Fibroblast of skin of back (primary cell): ENCODE measurements around the gene SRP72.

ENCODE experiments used
- DNase-seq: peaks from one replicate; pipeline ENCODE4 v3.0.0-alpha.2; 2013

Gene SRP72

GRCh38 chr4:56465599-56466295 lies 1.7 kb upstream of the SRP72 start:
- peak; percentile 15 for DNase-seq

GRCh38 chr4:56466296-56466761 lies 1.1 kb upstream of the SRP72 start:
- DNase-seq: peak; percentile 88

GRCh38 chr4:56466910-56467283 lies 520 bp upstream of the SRP72 start:
- no peak for DNase-seq

- no peak for DNase-seq
Measured at GRCh38 chr4:56468097-56468422, 643 bp downstream of the SRP72 start.

GRCh38 chr4:56469489-56470210 lies 2.2 kb downstream of the SRP72 start:
- DNase-seq: no peak

- DNase-seq: no peak
Measured at GRCh38 chr4:56475917-56476316, 8.5 kb downstream of the SRP72 start.

- no peak for DNase-seq
Measured at GRCh38 chr4:56477192-56477702, 9.8 kb downstream of the SRP72 start.

- DNase-seq: no peak
Measured at GRCh38 chr4:56480691-56481090, 13.3 kb downstream of the SRP72 start.

GRCh38 chr4:56496241-56496640 lies 28.8 kb downstream of the SRP72 start:
- no peak for DNase-seq

GRCh38 chr4:56505269-56506130 lies 38.1 kb downstream of the SRP72 start, which contains the start of gene ARL9:
ARL9 (plus strand) TSS chr4:56505791; CDS start chr4:56505863, 72 bp downstream.
- DNase-seq: peak; percentile 58

GRCh38 chr4:56511098-56511497 lies 43.7 kb downstream of the SRP72 start:
- DNase-seq: no peak

- DNase-seq: peak; percentile 17
Measured at GRCh38 chr4:56512166-56512565, 44.7 kb downstream of the SRP72 start.

- no peak for DNase-seq
Measured at GRCh38 chr4:56513517-56513916, 46.1 kb downstream of the SRP72 start.

GRCh38 chr4:56530269-56531148 lies 63.1 kb downstream of the SRP72 start:
- DNase-seq: peak; percentile 84

GRCh38 chr4:56531149-56531770 lies 63.8 kb downstream of the SRP72 start:
- no peak for DNase-seq

- no peak for DNase-seq
Measured at GRCh38 chr4:56531823-56532222, 64.4 kb downstream of the SRP72 start.

GRCh38 chr4:56532239-56532638 lies 64.8 kb downstream of the SRP72 start:
- no peak for DNase-seq

GRCh38 chr4:56535915-56536314 lies 68.5 kb downstream of the SRP72 start:
- no peak for DNase-seq

- no peak for DNase-seq
Measured at GRCh38 chr4:56537147-56537546, 69.7 kb downstream of the SRP72 start.

- DNase-seq: no peak
Measured at GRCh38 chr4:56540826-56541225, 73.4 kb downstream of the SRP72 start.

- DNase-seq: peak; percentile 62
Measured at GRCh38 chr4:56544573-56545131, 77.2 kb downstream of the SRP72 start.
